Measurements from ENCODE around the gene CHD6.

CHD6 gene, protein sequence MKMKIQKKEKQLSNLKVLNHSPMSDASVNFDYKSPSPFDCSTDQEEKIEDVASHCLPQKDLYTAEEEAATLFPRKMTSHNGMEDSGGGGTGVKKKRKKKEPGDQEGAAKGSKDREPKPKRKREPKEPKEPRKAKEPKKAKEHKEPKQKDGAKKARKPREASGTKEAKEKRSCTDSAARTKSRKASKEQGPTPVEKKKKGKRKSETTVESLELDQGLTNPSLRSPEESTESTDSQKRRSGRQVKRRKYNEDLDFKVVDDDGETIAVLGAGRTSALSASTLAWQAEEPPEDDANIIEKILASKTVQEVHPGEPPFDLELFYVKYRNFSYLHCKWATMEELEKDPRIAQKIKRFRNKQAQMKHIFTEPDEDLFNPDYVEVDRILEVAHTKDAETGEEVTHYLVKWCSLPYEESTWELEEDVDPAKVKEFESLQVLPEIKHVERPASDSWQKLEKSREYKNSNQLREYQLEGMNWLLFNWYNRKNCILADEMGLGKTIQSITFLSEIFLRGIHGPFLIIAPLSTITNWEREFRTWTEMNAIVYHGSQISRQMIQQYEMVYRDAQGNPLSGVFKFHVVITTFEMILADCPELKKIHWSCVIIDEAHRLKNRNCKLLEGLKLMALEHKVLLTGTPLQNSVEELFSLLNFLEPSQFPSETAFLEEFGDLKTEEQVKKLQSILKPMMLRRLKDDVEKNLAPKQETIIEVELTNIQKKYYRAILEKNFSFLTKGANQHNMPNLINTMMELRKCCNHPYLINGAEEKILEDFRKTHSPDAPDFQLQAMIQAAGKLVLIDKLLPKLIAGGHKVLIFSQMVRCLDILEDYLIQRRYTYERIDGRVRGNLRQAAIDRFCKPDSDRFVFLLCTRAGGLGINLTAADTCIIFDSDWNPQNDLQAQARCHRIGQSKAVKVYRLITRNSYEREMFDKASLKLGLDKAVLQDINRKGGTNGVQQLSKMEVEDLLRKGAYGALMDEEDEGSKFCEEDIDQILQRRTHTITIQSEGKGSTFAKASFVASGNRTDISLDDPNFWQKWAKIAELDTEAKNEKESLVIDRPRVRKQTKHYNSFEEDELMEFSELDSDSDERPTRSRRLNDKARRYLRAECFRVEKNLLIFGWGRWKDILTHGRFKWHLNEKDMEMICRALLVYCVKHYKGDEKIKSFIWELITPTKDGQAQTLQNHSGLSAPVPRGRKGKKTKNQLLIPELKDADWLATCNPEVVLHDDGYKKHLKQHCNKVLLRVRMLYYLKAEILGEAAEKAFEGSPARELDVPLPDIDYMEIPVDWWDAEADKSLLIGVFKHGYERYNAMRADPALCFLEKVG (N-terminal part only)

GRCh38 chr20:41617902-41618806 lies at the start of gene CHD6:
CHD6 (minus strand) TSS chr20:41618377; CDS start chr20:41551337, 67,040 bp downstream.
- Histone ChIP-seq H3K36me3 (ENCODE audit: insufficient read depth, low read length) (no peaks in the 10 kb centered on the region), H3K9me3 (ENCODE audit: control insufficient read depth, insufficient read depth, low read length) (no peaks in the 10 kb centered on the region), H3K4me1 (ENCODE audit: insufficient read depth, low read length) (0 out of 2 replicates have a peak, but pooled peaks cover 6% of the 10 kb centered on the region), H3K9ac (ENCODE audit: low read depth, low read length) (peak within 1 kb of the TSS; percentile 89)

- H3K36me3 ChIP-seq (ENCODE audit: insufficient read depth, low read length), result no peaks in the 10 kb centered on the region
- no peaks in the 10 kb centered on the region for H3K9me3 ChIP-seq (ENCODE audit: control insufficient read depth, insufficient read depth, low read length)
- no peak overlapping the region for H3K9ac ChIP-seq (ENCODE audit: low read depth, low read length)
- H3K4me1 ChIP-seq (ENCODE audit: insufficient read depth, low read length), result 0 out of 2 replicates have a peak, but pooled peaks cover under 1% of the 10 kb centered on the region
These were observed 46.4 kb upstream of the CHD6 start for GRCh38 chr20:41664584-41664983.

DNA sequence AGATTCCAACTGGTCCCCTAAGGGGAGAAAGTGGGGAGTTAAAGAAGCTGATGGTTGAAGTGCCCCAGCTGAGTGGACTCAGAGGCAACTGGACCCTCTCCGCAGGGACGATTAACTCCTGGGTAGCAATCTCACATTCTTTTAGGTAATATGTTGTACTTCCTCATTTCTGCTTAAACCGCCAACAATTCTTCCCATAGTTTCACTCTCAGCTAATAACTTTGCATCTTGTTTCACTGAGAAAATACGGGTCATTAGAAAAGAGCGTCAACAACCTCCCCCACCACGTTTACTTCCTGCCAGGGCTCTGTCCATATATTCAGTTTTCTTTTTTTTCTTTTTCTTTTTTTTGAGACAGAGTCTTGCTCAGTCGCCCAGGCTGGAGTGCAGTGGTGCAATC lies 39.5 kb upstream of the CHD6 start:
- Histone ChIP-seq H3K9me3 (ENCODE audit: control insufficient read depth, insufficient read depth, low read length) (no peaks in the 10 kb centered on the region), H3K9ac (ENCODE audit: low read depth, low read length) (no peak overlapping the region), H3K36me3 (ENCODE audit: insufficient read depth, low read length) (no peaks in the 10 kb centered on the region), H3K4me1 (ENCODE audit: insufficient read depth, low read length) (no peaks in the 10 kb centered on the region)

DNA sequence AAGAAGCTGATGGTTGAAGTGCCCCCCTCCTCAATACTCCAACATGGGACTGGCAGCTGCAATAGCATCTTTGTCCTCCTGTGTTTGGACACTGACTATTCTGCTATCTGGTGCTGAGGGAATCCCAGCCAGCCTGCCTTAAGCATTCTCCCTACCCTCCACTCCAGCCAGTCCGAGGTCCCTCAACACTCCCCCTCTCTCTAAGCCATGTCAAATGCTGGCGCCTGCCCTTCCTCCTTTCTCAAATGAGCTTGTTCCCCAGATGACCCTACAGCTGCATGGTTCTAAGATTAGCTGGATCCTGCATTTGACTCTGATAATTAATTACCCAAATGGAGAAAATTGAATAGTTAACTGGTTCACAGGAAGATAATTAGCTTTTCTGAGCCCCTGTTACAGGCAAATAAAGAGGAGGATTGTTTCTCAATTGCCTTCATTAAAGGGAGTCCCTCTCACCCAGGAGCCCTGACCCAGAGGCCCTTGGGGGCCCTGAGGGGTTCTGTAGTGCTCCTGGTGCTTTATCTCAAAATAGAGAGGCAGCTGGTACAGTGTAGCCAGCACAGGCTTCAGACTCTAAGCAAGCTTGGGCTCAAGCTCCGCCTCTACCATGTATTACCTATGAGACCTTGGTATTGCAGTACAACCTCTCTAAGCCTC lies 37.9 kb upstream of the CHD6 start:
- Histone ChIP-seq H3K9ac (ENCODE audit: low read depth, low read length) (no peak overlapping the region), H3K9me3 (ENCODE audit: control insufficient read depth, insufficient read depth, low read length) (no peaks in the 10 kb centered on the region), H3K4me1 (ENCODE audit: insufficient read depth, low read length) (no peaks in the 10 kb centered on the region), H3K36me3 (ENCODE audit: insufficient read depth, low read length) (no peaks in the 10 kb centered on the region)

DNA sequence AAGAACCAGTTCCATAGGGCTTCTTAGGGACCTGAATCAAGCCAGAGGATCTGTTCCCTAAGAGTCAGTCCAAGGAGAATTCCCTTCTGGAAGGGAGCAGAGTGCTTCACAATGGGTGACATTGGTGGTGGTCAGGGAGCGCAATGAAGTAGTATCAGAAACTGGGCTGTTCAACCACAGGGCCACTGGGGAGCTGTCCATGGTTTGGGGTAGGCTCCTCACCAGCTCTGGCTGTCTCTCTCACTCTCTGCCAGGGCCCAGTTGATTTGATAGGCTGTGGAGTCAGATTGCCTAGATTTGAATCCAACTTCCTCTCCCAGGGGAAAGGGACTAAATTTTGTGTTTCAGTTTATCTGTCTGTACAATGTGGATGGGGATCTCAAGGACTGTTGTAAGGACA lies 36.7 kb upstream of the CHD6 start:
- Histone ChIP-seq H3K36me3 (ENCODE audit: insufficient read depth, low read length) (no peaks in the 10 kb centered on the region), H3K4me1 (ENCODE audit: insufficient read depth, low read length) (no peaks in the 10 kb centered on the region; the same call in 1 of the 2 replicates), H3K9ac (ENCODE audit: low read depth, low read length) (no peak overlapping the region), H3K9me3 (ENCODE audit: control insufficient read depth, insufficient read depth, low read length) (no peaks in the 10 kb centered on the region)

DNA sequence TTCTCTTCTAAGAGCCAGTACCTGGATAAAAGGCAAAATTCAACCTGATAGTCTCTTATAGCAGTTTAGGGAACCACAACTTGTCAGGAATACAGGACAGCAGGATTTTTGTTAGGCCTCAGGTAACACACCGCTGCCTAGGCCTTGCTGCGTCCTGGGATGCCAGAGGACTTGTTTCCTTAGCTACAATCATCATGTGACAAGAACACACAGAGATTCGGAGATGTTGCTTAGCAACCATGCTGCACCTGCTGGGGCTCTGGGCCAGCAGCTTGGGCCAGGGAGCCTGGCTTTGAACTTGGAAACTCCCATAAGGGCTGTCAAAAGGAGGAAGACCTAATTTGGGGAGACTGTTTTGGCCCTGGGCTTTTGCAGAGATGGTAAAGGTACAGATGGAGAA lies 36.1 kb upstream of the CHD6 start:
- H3K9ac ChIP-seq (ENCODE audit: low read depth, low read length), result no peak overlapping the region
- no peaks in the 10 kb centered on the region for H3K36me3 ChIP-seq (ENCODE audit: insufficient read depth, low read length)
- H3K4me1 ChIP-seq (ENCODE audit: insufficient read depth, low read length), result no peaks in the 10 kb centered on the region; the same call in 1 of the 2 replicates
- no peaks in the 10 kb centered on the region for H3K9me3 ChIP-seq (ENCODE audit: control insufficient read depth, insufficient read depth, low read length)

- Histone ChIP-seq H3K9ac (ENCODE audit: low read depth, low read length) (no peak overlapping the region), H3K4me1 (ENCODE audit: insufficient read depth, low read length) (no peaks in the 10 kb centered on the region; the same call in 1 of the 2 replicates), H3K9me3 (ENCODE audit: control insufficient read depth, insufficient read depth, low read length) (no peaks in the 10 kb centered on the region), H3K36me3 (ENCODE audit: insufficient read depth, low read length) (no peaks in the 10 kb centered on the region)
These were observed 32.2 kb upstream of the CHD6 start for GRCh38 chr20:41650231-41650948.

- no peaks in the 10 kb centered on the region for H3K9me3 ChIP-seq (ENCODE audit: control insufficient read depth, insufficient read depth, low read length)
- no peak overlapping the region for H3K9ac ChIP-seq (ENCODE audit: low read depth, low read length)
- H3K36me3 ChIP-seq (ENCODE audit: insufficient read depth, low read length), result no peaks in the 10 kb centered on the region
- no peaks in the 10 kb centered on the region; the same call in 1 of the 2 replicates for H3K4me1 ChIP-seq (ENCODE audit: insufficient read depth, low read length)
These were observed 31.3 kb upstream of the CHD6 start for GRCh38 chr20:41649489-41649888.

DNA sequence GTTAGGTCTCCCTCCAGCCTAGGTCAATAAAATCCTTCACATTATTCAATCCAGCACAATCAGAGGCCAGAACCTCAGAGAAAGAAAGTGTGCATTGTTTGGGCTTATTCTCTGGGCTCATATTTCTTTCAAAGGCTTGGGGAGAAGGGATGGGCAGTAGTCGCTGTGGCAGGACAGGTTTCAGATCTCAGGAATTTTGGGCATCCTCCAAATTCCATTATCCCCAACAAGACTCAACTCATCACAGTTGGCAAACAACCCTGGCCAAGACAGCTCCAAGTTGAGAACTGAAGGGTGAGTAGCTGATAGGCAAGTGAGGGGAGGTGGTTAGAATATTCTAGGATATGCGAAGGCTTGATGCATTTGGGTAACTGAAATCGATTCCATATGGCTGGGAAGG lies 27.2 kb upstream of the CHD6 start:
- Histone ChIP-seq H3K9me3 (ENCODE audit: control insufficient read depth, insufficient read depth, low read length) (no peaks in the 10 kb centered on the region), H3K4me1 (ENCODE audit: insufficient read depth, low read length) (peaks cover 10% of the 10 kb centered on the region), H3K9ac (ENCODE audit: low read depth, low read length) (no peak overlapping the region), H3K36me3 (ENCODE audit: insufficient read depth, low read length) (no peaks in the 10 kb centered on the region)

DNA sequence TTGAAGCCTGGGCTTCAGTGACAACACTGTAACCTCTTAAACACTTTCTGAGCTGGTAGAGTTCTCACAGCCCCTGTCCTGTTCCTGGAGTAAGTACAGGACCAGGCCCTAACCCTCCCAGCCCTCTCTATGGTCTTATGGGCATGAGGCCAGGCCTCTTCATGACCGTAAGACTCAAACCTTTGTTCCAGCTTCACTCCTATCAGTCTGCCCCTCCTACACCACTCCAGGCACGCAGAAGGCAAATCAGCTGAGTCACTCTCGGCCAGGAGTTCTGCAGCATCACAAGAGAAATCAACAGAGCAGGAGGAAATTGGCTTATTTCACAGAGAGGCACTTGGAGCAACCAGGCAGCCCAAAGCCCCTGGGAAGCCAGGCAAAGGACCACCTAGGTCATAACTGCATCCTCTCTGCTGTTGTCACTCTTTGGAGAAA lies 25.3 kb upstream of the CHD6 start:
- H3K9ac ChIP-seq (ENCODE audit: low read depth, low read length), result no peak overlapping the region
- H3K36me3 ChIP-seq (ENCODE audit: insufficient read depth, low read length), result no peaks in the 10 kb centered on the region
- H3K4me1 ChIP-seq (ENCODE audit: insufficient read depth, low read length), result peaks cover 16% of the 10 kb centered on the region; the same call in 1 of the 2 replicates
- no peaks in the 10 kb centered on the region for H3K9me3 ChIP-seq (ENCODE audit: control insufficient read depth, insufficient read depth, low read length)

DNA sequence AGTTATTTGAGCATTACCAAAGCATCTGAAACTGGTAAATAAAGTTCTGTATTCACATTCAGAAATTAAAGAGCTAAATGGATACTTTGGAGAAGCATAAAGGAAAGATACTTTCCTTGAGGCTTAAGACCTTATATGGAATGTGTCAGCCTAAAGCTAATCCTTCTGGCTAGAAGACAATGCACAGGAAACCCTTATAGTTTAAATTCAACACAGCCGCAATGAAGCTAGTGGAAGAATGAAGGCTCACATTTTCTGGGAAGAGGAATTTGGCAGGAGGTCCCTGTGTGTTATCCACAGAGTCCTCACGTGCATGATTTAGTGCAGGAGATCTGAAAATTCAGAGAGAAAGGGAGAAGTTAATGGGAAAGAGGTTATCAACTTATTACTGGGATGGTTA lies 21.5 kb upstream of the CHD6 start:
- Histone ChIP-seq H3K4me1 (ENCODE audit: insufficient read depth, low read length) (peaks cover 16% of the 10 kb centered on the region; the same call in 1 of the 2 replicates), H3K9ac (ENCODE audit: low read depth, low read length) (no peak overlapping the region), H3K36me3 (ENCODE audit: insufficient read depth, low read length) (no peaks in the 10 kb centered on the region), H3K9me3 (ENCODE audit: control insufficient read depth, insufficient read depth, low read length) (no peaks in the 10 kb centered on the region)

DNA sequence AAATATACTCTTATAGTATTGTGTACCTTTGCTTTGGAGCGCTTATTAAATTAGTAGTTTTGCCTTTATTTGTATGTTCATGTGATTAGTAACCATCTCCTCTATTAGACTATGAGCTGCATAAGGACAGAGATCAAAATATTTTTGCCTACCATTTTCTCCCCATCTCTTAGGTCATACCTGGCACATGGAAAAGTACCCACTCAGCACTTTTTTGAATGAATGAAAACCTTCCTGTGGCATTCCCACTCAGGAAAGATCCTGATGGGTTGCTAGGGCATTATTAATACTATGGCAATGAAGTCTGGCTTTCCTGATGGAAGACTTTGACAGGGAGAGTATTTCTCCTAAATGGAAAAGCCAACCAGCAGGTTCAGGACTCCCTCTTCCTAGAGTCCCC lies 20.3 kb upstream of the CHD6 start:
- H3K4me1 ChIP-seq (ENCODE audit: insufficient read depth, low read length), result peaks cover 11% of the 10 kb centered on the region; the same call in 1 of the 2 replicates

More for the DNA sequence above, 20.3 kb upstream of the CHD6 start:
- H3K9me3 ChIP-seq (ENCODE audit: control insufficient read depth, insufficient read depth, low read length), result no peaks in the 10 kb centered on the region
- no peak overlapping the region for H3K9ac ChIP-seq (ENCODE audit: low read depth, low read length)
- no peaks in the 10 kb centered on the region for H3K36me3 ChIP-seq (ENCODE audit: insufficient read depth, low read length)
